Neuronal stem cell (in vitro differentiated cells): ENCODE results near the gene NPVF.

Experiments
- DNase-seq: peaks from one replicate; pipeline ENCODE4 v3.0.0-alpha.2; 2013; ENCODE audit warnings: low spot score
- H2AFZ ChIP-seq: one replicate; pipeline ENCODE4 v1.6.1; 2013; ENCODE audit warnings: mild to moderate bottlenecking, low read length, inconsistent platforms
- H2AK5ac ChIP-seq: 2 replicates; pipeline ENCODE4 v1.6.1; 2013; ENCODE audit warnings: low read depth, mild to moderate bottlenecking, inconsistent platforms, low read length, moderate library complexity, mixed read lengths
- H2BK120ac ChIP-seq: 2 replicates; pipeline ENCODE4 v1.6.1; 2013; ENCODE audit warnings: low read depth, mild to moderate bottlenecking, inconsistent platforms, low read length, moderate library complexity, mixed read lengths
- H2BK12ac ChIP-seq: one replicate; pipeline ENCODE4 v1.6.1; 2013; ENCODE audit warnings: low read length, inconsistent platforms
- H2BK15ac ChIP-seq: 2 replicates; pipeline ENCODE4 v1.6.1; 2013; ENCODE audit warnings: mild to moderate bottlenecking, low read length, inconsistent platforms, mixed read lengths
- H2BK5ac ChIP-seq: one replicate; pipeline ENCODE4 v1.6.1; 2013; ENCODE audit warnings: inconsistent platforms, mild to moderate bottlenecking, low read length, moderate library complexity
- H3K14ac ChIP-seq: one replicate; pipeline ENCODE4 v1.6.1; 2013; ENCODE audit warnings: low read length, inconsistent platforms
- H3K18ac ChIP-seq: 2 replicates; pipeline ENCODE4 v1.6.1; 2013; ENCODE audit warnings: low read length, inconsistent platforms
- H3K23ac ChIP-seq: 2 replicates; pipeline ENCODE4 v1.6.1; 2013; ENCODE audit warnings: low read depth, mild to moderate bottlenecking, mixed read lengths, low read length, inconsistent platforms; ENCODE audit not compliant: poor library complexity
- H3K27ac ChIP-seq: replicated peaks from 3 replicates; pipeline ENCODE4 v1.5.1; 2013; ENCODE audit warnings: low read length, inconsistent platforms
- H3K27me3 ChIP-seq, 3 experiments: 2 replicates each; pipeline ENCODE4 v1.6.1; 2013; ENCODE audit warnings: low read length in 3 of 3, mild to moderate bottlenecking in 2 of 3, inconsistent platforms in 1 of 3, low read depth in 1 of 3, mixed read lengths in 1 of 3, moderate library complexity in 1 of 3; ENCODE audit not compliant: control insufficient read depth in 3 of 3, insufficient read depth in 3 of 3
- H3K36me3 ChIP-seq, 2 donors: replicated peaks in 1 of 2; 2 replicates each; pipeline ENCODE4 v1.6.1; 2013; ENCODE audit warnings: low read length in 2 of 2; ENCODE audit not compliant: control insufficient read depth in 2 of 2, insufficient read depth in 2 of 2
- H3K4ac ChIP-seq: 2 replicates; pipeline ENCODE4 v1.6.1; 2013; ENCODE audit warnings: inconsistent platforms, mild to moderate bottlenecking, low read length, moderate library complexity
- H3K4me1 ChIP-seq, 2 donors: 1 replicate in 1 of 2; 2 replicates in 1 of 2; pipeline ENCODE4 v1.6.1; 2013; ENCODE audit warnings: low read length in 2 of 2, low read depth in 1 of 2; ENCODE audit not compliant: control insufficient read depth in 2 of 2, insufficient read depth in 1 of 2
- H3K4me2 ChIP-seq: one replicate; pipeline ENCODE4 v1.6.1; 2013; ENCODE audit warnings: mild to moderate bottlenecking, low read length, inconsistent platforms; ENCODE audit not compliant: insufficient read depth, poor library complexity, severe bottlenecking
- H3K4me3 ChIP-seq, 2 donors: 2 replicates each; pipeline ENCODE4 v1.5.1; 2013; ENCODE audit warnings: low read length in 2 of 2, mild to moderate bottlenecking in 2 of 2, inconsistent platforms in 1 of 2, moderate library complexity in 1 of 2
- H3K79me1 ChIP-seq: one replicate; pipeline ENCODE4 v1.6.1; 2013; ENCODE audit warnings: low read depth, mild to moderate bottlenecking, inconsistent platforms, low read length, moderate library complexity
- H3K9ac ChIP-seq: one replicate; pipeline ENCODE4 v1.6.1; 2013; ENCODE audit warnings: mild to moderate bottlenecking, low read depth, low read length, inconsistent platforms; ENCODE audit not compliant: poor library complexity
- H3K9me3 ChIP-seq, 2 donors: replicated peaks in 1 of 2; 2 replicates each; pipeline versions ENCODE3 to v1.6.1; 2013; ENCODE audit warnings: low read length in 2 of 2, mild to moderate bottlenecking in 2 of 2, inconsistent platforms in 1 of 2, low read depth in 1 of 2, mixed read lengths in 1 of 2, moderate library complexity in 1 of 2; ENCODE audit not compliant: control insufficient read depth in 2 of 2, insufficient read depth in 1 of 2
- H4K8ac ChIP-seq: one replicate; pipeline ENCODE4 v1.6.1; 2013; ENCODE audit warnings: low read depth, mild to moderate bottlenecking, inconsistent platforms, low read length, moderate library complexity
- H4K91ac ChIP-seq: one replicate; pipeline ENCODE4 v1.6.1; 2013; ENCODE audit warnings: low read length, low read depth, mild to moderate bottlenecking, inconsistent platforms; ENCODE audit not compliant: poor library complexity
- WGBS, 2 donors: extraction: QIAGEN DNeasy Blood & Tissue Kit; methylation state at CpG; one replicate each; pipeline ENCODE4 v1.1.7; 2013; ENCODE audit warnings: missing lambda C conversion rate in 2 of 2, mixed read lengths in 1 of 2; ENCODE audit not compliant: insufficient read length in 2 of 2, insufficient replicate concordance in 1 of 2; ENCODE audit errors: extremely low coverage in 2 of 2; 5-methylcytosine and 5-hydroxymethylcytosine counted together

NPVF gene

DNA sequence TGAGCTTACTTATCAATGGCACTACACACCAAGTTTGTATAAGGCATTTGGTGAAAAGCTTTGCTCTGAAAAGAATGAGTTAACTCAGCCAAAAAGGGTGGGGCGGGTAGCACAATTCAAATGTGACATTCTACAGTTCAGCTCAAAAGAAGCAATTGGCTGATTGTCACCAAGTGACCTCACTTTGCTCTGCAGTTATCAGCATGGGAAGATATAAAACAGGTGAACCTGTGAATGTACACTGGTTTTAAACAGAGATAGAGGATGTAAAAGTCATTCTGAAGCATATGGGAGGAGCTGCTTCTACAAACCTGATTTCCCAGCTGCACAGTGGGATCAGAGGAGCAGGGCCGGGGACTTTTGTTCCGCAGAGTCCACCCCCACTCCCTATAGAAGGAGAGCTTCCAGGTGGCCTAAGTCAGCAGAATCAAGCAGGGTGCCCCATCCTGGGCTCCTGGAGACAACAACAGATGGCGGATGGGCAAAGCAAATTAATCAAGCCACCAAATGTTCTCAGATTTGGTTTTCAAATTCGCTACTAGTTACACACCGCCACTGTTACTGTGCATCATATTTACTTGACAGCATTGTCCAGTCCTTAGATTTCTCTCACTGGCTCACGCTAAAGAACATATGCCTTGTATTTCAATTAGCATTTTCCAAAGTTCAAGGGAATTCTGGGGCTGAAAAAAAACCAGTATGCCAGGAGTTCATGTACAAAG, 27.5 kb upstream of the NPVF start:
- H3K14ac ChIP-seq: no peak overlapping the region
- no peak overlapping the region for H2BK5ac ChIP-seq
- no peak overlapping the region for H2BK120ac ChIP-seq
- H4K8ac ChIP-seq: no peak overlapping the region
- no peak overlapping the region for H3K23ac ChIP-seq
- no peaks in the 10 kb centered on the region for H3K9me3 ChIP-seq
- H3K4me1 ChIP-seq: peaks cover 4% of the 10 kb centered on the region in 2 donors
- WGBS, 2 donors: no CpG with 5 or more reads among the region's 7 CpGs
- no peak overlapping the region for H3K4me2 ChIP-seq
- H2BK15ac ChIP-seq: no peak overlapping the region
- no peak overlapping the region for H2AK5ac ChIP-seq
- no peak overlapping the region for H2BK12ac ChIP-seq
- no peaks in the 10 kb centered on the region for H3K27me3 ChIP-seq
- no peak overlapping the region for H3K4ac ChIP-seq
- H2AFZ ChIP-seq: peak overlapping the region; percentile 27
- no peak overlapping the region for H3K27ac ChIP-seq
- no peak for DNase-seq
- H3K4me3 ChIP-seq: no peak overlapping the region
- no peaks in the 10 kb centered on the region for H3K36me3 ChIP-seq
- H4K91ac ChIP-seq: no peak overlapping the region
- H3K79me1 ChIP-seq: no peaks in the 10 kb centered on the region
- no peak overlapping the region for H3K9ac ChIP-seq
- H3K18ac ChIP-seq: no peak overlapping the region

GRCh38 chr7:25254604-25255003, 26.3 kb upstream of the NPVF start:
- H2AFZ ChIP-seq: no peak overlapping the region
- H3K36me3 ChIP-seq: no peaks in the 10 kb centered on the region
- H3K18ac ChIP-seq: no peak overlapping the region
- H3K9ac ChIP-seq: no peak overlapping the region
- H3K9me3 ChIP-seq: no peaks in the 10 kb centered on the region
- H3K79me1 ChIP-seq: no peaks in the 10 kb centered on the region
- DNase-seq: no peak
- no peak overlapping the region for H4K91ac ChIP-seq
- no peak overlapping the region for H4K8ac ChIP-seq
- no peak overlapping the region for H3K27ac ChIP-seq
- no peak overlapping the region for H2BK120ac ChIP-seq
- no peak overlapping the region for H2BK12ac ChIP-seq
- H3K4ac ChIP-seq: no peak overlapping the region
- H2AK5ac ChIP-seq: no peak overlapping the region
- no peak overlapping the region for H3K23ac ChIP-seq
- no peak overlapping the region for H3K14ac ChIP-seq
- peaks cover 4% of the 10 kb centered on the region in 2 donors for H3K4me1 ChIP-seq
- H2BK5ac ChIP-seq: no peak overlapping the region
- H3K27me3 ChIP-seq: no peaks in the 10 kb centered on the region
- WGBS, 2 donors: no CpG with 5 or more reads among the region's 3 CpGs
- no peak overlapping the region for H3K4me3 ChIP-seq
- no peak overlapping the region for H3K4me2 ChIP-seq
- H2BK15ac ChIP-seq: no peak overlapping the region

- no peak overlapping the region for H3K14ac ChIP-seq
- no peak overlapping the region for H4K91ac ChIP-seq
- H3K4me2 ChIP-seq: no peak overlapping the region
- H3K4me1 ChIP-seq: peaks cover 4% of the 10 kb centered on the region in 2 donors
- H2AFZ ChIP-seq: no peak overlapping the region
- no peak overlapping the region for H3K4me3 ChIP-seq
- no peak overlapping the region for H2BK12ac ChIP-seq
- H4K8ac ChIP-seq: no peak overlapping the region
- no peak overlapping the region for H2BK15ac ChIP-seq
- no peak overlapping the region for H3K9ac ChIP-seq
- no peak overlapping the region for H3K18ac ChIP-seq
- no peak overlapping the region for H2BK5ac ChIP-seq
- H3K4ac ChIP-seq: no peak overlapping the region
- H2AK5ac ChIP-seq: no peak overlapping the region
- no peak for DNase-seq
- H2BK120ac ChIP-seq: no peak overlapping the region
- H3K27me3 ChIP-seq: peaks cover 0 to 2% (median 0%) of the 10 kb centered on the region in 3 experiments
- H3K36me3 ChIP-seq: no peaks in the 10 kb centered on the region
- H3K9me3 ChIP-seq: no peaks in the 10 kb centered on the region
- WGBS, 2 donors: no CpG with 5 or more reads among the region's 1 CpG
- no peak overlapping the region for H3K23ac ChIP-seq
- H3K79me1 ChIP-seq: no peaks in the 10 kb centered on the region
- H3K27ac ChIP-seq: no peak overlapping the region
These were observed 25.4 kb upstream of the NPVF start for GRCh38 chr7:25253714-25254113.

GRCh38 chr7:25250386-25250785, 22.1 kb upstream of the NPVF start:
- Histone ChIP-seq H3K27ac (no peak overlapping the region), H2BK5ac (no peak overlapping the region), H3K23ac (no peak overlapping the region), H3K9me3 (no peaks in the 10 kb centered on the region), H2AFZ (no peak overlapping the region), H3K4me2 (no peak overlapping the region), H3K4me1 (peaks cover 0 to 1% of the 10 kb centered on the region in 2 donors), H3K18ac (no peak overlapping the region), H2BK12ac (no peak overlapping the region), H3K4ac (no peak overlapping the region), H3K36me3 (no peaks in the 10 kb centered on the region), H3K4me3 (no peak overlapping the region), H2AK5ac (no peak overlapping the region), H3K9ac (no peak overlapping the region), H2BK15ac (no peak overlapping the region), H3K14ac (no peak overlapping the region), H4K8ac (no peak overlapping the region), H2BK120ac (no peak overlapping the region), H3K27me3 (peaks cover 0 to 4% (median 0%) of the 10 kb centered on the region in 3 experiments), H4K91ac (no peak overlapping the region), H3K79me1 (no peaks in the 10 kb centered on the region)
- WGBS, 2 donors: no CpG with 5 or more reads among the region's 3 CpGs
- no peak for DNase-seq
